ENCODE measurements around the gene AMD1. TPM values are rescaled to one million over a fixed set of nuclear protein-coding genes. Genes with fewer than 3 reads are reported as not detected.

Gene AMD1

DNA sequence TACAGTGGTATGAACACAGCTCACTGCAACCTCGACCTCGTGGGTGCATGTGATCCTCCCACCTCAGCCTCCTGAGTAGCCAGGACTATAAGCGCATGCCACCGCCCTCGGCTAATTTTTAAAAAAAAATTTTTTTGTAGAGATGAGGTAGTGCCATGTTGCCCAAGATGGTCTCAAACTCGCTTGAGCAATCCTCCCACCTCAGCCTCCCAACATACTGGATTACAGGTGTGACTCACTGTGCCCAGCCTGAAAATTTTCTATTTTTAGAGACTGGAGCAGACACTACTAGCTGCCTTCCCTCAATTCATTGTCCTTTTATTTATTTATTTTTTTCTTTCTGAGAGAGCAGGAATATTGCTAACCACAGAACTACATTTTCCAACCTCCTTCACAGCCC is 63.6 kb downstream of the AMD1 start:
- no peaks in the 10 kb centered on the region for H3K4me1 ChIP-seq (ENCODE audit: control insufficient read depth, insufficient read depth, low read depth, low read length)
- no peak overlapping the region for H2BK120ac ChIP-seq (ENCODE audit: low read depth, low read length)
- no peak overlapping the region for H4K91ac ChIP-seq (ENCODE audit: low read length)
- H3K27me3 ChIP-seq (ENCODE audit: control insufficient read depth in 1 of 2, insufficient read depth in 1 of 2, low read length in 2 of 2), result no peaks in the 10 kb centered on the region
- no peak overlapping the region for H3K9ac ChIP-seq (ENCODE audit: low read length)
- no peak overlapping the region for H3K14ac ChIP-seq (ENCODE audit: low read length in 2 of 2)
- no peak overlapping the region for H2BK5ac ChIP-seq (ENCODE audit: low read depth, low read length, poor library complexity, severe bottlenecking)
- peak; percentile 21 for DNase-seq
- no peak overlapping the region for H2AK5ac ChIP-seq (ENCODE audit: low read length, severe bottlenecking)
- no peak overlapping the region for H2BK15ac ChIP-seq (ENCODE audit: low read depth, poor library complexity, severe bottlenecking)
- H3K23ac ChIP-seq (ENCODE audit: low read length in 2 of 2), result no peak overlapping the region
- no peak overlapping the region for H3K4ac ChIP-seq (ENCODE audit: low read depth in 1 of 2, low read length in 2 of 2)
- no peak overlapping the region for H3K4me3 ChIP-seq (ENCODE audit: insufficient read depth in 1 of 2, low read depth in 1 of 2, low read length in 2 of 2)
- H3K4me2 ChIP-seq (ENCODE audit: low read length, poor library complexity, severe bottlenecking), result no peak overlapping the region
- no peaks in the 10 kb centered on the region for H3K36me3 ChIP-seq (ENCODE audit: control insufficient read depth in 1 of 2, insufficient read depth in 2 of 2, low read depth in 1 of 2, low read length in 2 of 2)
- WGBS, result 93% methylated on average over 4 of the region's 6 CpGs
- H3K27ac ChIP-seq (ENCODE audit: low read length, poor library complexity, severe bottlenecking), result no peak overlapping the region
- H3K18ac ChIP-seq (ENCODE audit: low read depth in 1 of 2, low read length in 2 of 2), result no peak overlapping the region
- H3K9me3 ChIP-seq (ENCODE audit: control insufficient read depth, low read length), result no peaks in the 10 kb centered on the region
- no peaks in the 10 kb centered on the region for H3K79me1 ChIP-seq (replicated peaks; ENCODE audit: low read length, poor library complexity, severe bottlenecking)
- H2AFZ ChIP-seq (ENCODE audit: low read depth, low read length), result no peak overlapping the region
- no peak overlapping the region for H2BK12ac ChIP-seq (ENCODE audit: low read length in 2 of 2)
- H4K8ac ChIP-seq (ENCODE audit: low read length), result no peak overlapping the region

GRCh38 chr6:110939429-110940200 is 65.0 kb downstream of the AMD1 start:
- WGBS, result 93% methylated on average over 6 of the region's 8 CpGs
- no peak overlapping the region for H3K4ac ChIP-seq (ENCODE audit: low read depth in 1 of 2, low read length in 2 of 2)
- no peak overlapping the region for H3K9ac ChIP-seq (ENCODE audit: low read length)
- no peak overlapping the region for H2BK120ac ChIP-seq (ENCODE audit: low read depth, low read length)
- H3K36me3 ChIP-seq (ENCODE audit: control insufficient read depth in 1 of 2, insufficient read depth in 2 of 2, low read depth in 1 of 2, low read length in 2 of 2), result no peaks in the 10 kb centered on the region
- DNase-seq, result no peak
- no peak overlapping the region for H3K14ac ChIP-seq (ENCODE audit: low read length in 2 of 2)
- H3K9me3 ChIP-seq (ENCODE audit: control insufficient read depth, low read length), result no peaks in the 10 kb centered on the region
- no peak overlapping the region for H3K23ac ChIP-seq (ENCODE audit: low read length in 2 of 2)
- H3K4me2 ChIP-seq (ENCODE audit: low read length, poor library complexity, severe bottlenecking), result no peak overlapping the region
- no peak overlapping the region for H4K91ac ChIP-seq (ENCODE audit: low read length)
- H2BK5ac ChIP-seq (ENCODE audit: low read depth, low read length, poor library complexity, severe bottlenecking), result no peak overlapping the region
- no peaks in the 10 kb centered on the region for H3K79me1 ChIP-seq (replicated peaks; ENCODE audit: low read length, poor library complexity, severe bottlenecking)
- H3K4me3 ChIP-seq (ENCODE audit: insufficient read depth in 1 of 2, low read depth in 1 of 2, low read length in 2 of 2), result no peak overlapping the region
- no peak overlapping the region for H2BK12ac ChIP-seq (ENCODE audit: low read length in 2 of 2)
- no peak overlapping the region for H3K27ac ChIP-seq (ENCODE audit: low read length, poor library complexity, severe bottlenecking)
- no peak overlapping the region for H2AK5ac ChIP-seq (ENCODE audit: low read length, severe bottlenecking)
- no peaks in the 10 kb centered on the region for H3K27me3 ChIP-seq (ENCODE audit: control insufficient read depth in 1 of 2, insufficient read depth in 1 of 2, low read length in 2 of 2)
- H4K8ac ChIP-seq (ENCODE audit: low read length), result no peak overlapping the region
- no peak overlapping the region for H2AFZ ChIP-seq (ENCODE audit: low read depth, low read length)
- no peaks in the 10 kb centered on the region for H3K4me1 ChIP-seq (ENCODE audit: control insufficient read depth, insufficient read depth, low read depth, low read length)
- no peak overlapping the region for H2BK15ac ChIP-seq (ENCODE audit: low read depth, poor library complexity, severe bottlenecking)
- no peak overlapping the region for H3K18ac ChIP-seq (ENCODE audit: low read depth in 1 of 2, low read length in 2 of 2)

GRCh38 chr6:110944681-110945151 is 70.1 kb downstream of the AMD1 start:
- no peak overlapping the region for H3K18ac ChIP-seq (ENCODE audit: low read depth in 1 of 2, low read length in 2 of 2)
- H3K9me3 ChIP-seq (ENCODE audit: control insufficient read depth, low read length), result no peaks in the 10 kb centered on the region
- no peak overlapping the region for H2BK15ac ChIP-seq (ENCODE audit: low read depth, poor library complexity, severe bottlenecking)
- no peaks in the 10 kb centered on the region for H3K27me3 ChIP-seq (ENCODE audit: control insufficient read depth in 1 of 2, insufficient read depth in 1 of 2, low read length in 2 of 2)
- no peak overlapping the region for H4K8ac ChIP-seq (ENCODE audit: low read length)
- no peak overlapping the region for H2BK12ac ChIP-seq (ENCODE audit: low read length in 2 of 2)
- H4K91ac ChIP-seq (ENCODE audit: low read length), result no peak overlapping the region
- H3K79me1 ChIP-seq (replicated peaks; ENCODE audit: low read length, poor library complexity, severe bottlenecking), result no peaks in the 10 kb centered on the region
- no peaks in the 10 kb centered on the region for H3K36me3 ChIP-seq (ENCODE audit: control insufficient read depth in 1 of 2, insufficient read depth in 2 of 2, low read depth in 1 of 2, low read length in 2 of 2)
- 82% methylated on average over 1 of the region's 1 CpG for WGBS
- H2AK5ac ChIP-seq (ENCODE audit: low read length, severe bottlenecking), result no peak overlapping the region
- no peak overlapping the region for H3K23ac ChIP-seq (ENCODE audit: low read length in 2 of 2)
- no peak overlapping the region for H3K4me3 ChIP-seq (ENCODE audit: insufficient read depth in 1 of 2, low read depth in 1 of 2, low read length in 2 of 2)
- peak; percentile 86 for DNase-seq
- no peak overlapping the region for H3K27ac ChIP-seq (ENCODE audit: low read length, poor library complexity, severe bottlenecking)
- peak overlapping the region; percentile 85 for H3K9ac ChIP-seq (ENCODE audit: low read length)
- no peak overlapping the region for H2BK5ac ChIP-seq (ENCODE audit: low read depth, low read length, poor library complexity, severe bottlenecking)
- no peak overlapping the region for H3K14ac ChIP-seq (ENCODE audit: low read length in 2 of 2)
- H2BK120ac ChIP-seq (ENCODE audit: low read depth, low read length), result no peak overlapping the region
- H2AFZ ChIP-seq (ENCODE audit: low read depth, low read length), result no peak overlapping the region
- H3K4me1 ChIP-seq (ENCODE audit: control insufficient read depth, insufficient read depth, low read depth, low read length), result peaks cover 2% of the 10 kb centered on the region
- H3K4me2 ChIP-seq (ENCODE audit: low read length, poor library complexity, severe bottlenecking), result no peak overlapping the region
- no peak overlapping the region for H3K4ac ChIP-seq (ENCODE audit: low read depth in 1 of 2, low read length in 2 of 2)

Small RNA genes within 50 kb of the gene (small RNA-seq; reads per million reads assigned to genes)
- gene RNU6-1115P (ENCODE audit: low read depth), result not detected
- not detected for gene SNORA40C (ENCODE audit: low read depth)
